ENCODE measurements around the gene MGAT4A.
"Not testable (repeated sequence)": the region's sequence is repeated elsewhere in the genome, so short reads cannot be mapped to it uniquely, and the experiment has no call there.

Gene MGAT4A

DNA sequence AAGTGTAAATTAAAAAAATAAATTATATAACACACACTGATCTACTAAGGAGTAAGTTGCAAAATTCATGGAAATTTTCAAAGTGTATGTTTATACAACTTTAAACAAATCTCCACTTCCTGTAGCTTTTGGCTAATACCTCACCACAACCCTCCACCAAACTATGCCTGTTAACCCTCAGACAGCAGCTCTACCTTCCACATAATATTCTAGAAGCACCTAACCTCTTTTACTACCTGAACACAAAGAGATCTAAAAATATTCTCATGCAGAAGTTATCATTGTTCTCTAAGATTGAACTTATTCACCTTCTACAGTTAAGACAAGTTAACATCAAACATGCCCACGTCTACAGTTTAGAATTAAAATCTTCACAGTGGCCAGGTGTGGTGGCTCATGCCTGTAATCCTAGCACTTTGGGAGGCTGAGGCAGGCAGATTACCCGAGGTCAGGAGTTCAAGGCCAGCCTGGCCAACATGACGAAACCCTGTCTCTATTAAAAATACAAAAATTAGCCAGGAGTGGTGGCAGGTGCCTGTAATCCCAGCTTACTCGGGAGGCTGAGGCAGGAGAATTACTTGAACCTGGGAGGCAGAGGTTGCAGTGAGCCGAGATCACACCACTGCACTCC, 2.7 kb downstream of the MGAT4A start:
- not testable (repeated sequence) for FAIRE-seq

DNA sequence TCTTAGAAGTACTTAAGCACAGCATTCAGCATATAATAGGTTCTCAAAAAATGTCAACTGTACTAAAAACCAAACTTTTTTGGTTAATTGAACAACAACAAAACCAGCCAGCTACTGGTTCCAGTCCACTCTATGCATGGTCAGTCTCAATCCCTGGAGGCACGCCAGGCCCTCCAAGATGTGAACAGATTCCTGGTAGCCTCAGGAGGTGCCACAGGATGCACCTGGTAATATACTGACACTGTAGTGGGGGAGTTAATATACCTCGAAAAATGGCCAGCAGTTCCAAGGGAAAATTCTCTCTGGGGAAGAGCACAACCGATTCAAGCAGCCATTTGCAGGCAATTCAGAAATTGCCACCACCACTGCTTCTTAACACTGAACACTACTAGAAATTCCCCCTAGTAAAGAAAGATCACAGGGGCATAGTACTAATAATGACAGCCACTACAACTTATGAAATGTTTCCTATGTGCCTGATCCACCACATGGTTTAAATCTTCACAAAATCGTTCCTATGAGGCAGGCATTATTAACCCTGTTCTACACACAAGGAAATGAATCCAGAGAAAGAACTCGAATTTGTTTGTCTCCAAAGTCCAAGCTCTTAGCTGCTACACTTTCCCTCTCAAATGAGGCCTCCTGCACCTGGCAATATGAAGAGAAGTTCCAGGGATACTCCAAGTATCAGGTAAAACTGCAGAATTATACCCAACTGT, 3.4 kb downstream of the MGAT4A start:
- no peak for FAIRE-seq

- FAIRE-seq, result no peak
Observed at GRCh38 chr2:98726735-98727368, 4.1 kb downstream of the MGAT4A start.

DNA sequence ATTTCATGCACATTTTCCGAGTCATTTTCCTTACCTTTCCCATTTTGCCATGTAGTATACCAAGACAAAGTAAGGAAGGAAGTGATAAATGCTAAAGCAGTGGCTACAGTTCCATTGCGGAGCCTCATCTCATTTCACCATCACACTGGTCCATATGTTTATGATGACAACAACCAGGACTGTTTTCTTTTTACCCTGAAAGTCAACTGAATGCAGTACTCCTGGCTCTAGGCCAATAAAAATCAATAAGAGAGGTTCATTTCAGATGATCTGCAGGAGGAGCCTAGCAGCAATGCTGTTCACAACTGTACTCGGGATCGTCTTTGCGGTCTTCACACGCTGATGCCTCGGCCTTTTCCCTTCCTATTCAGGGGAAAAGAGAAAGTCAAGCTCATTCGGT, 4.7 kb downstream of the MGAT4A start:
- no peak for FAIRE-seq

- FAIRE-seq, result no peak
Observed at GRCh38 chr2:98720286-98720685, 10.6 kb downstream of the MGAT4A start.

DNA sequence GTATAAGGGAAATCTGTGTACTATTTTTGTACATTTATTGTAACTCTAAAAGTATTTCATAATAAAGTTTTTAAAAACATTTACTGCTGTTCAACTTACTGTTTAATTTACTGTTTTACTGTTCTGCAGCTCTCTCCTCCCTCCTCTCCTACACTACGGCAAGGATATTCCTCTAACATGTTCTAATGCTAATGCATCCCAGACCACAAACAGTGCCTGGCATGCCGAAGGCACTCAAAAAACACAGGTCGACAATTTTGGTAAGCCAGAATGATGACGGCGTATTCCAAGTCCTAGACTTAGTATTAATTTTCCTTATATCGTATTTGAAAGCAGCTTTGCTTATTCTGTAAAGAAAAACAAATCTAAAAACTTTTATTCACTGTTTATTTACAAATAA, 13.3 kb downstream of the MGAT4A start:
- no peak for FAIRE-seq

DNA sequence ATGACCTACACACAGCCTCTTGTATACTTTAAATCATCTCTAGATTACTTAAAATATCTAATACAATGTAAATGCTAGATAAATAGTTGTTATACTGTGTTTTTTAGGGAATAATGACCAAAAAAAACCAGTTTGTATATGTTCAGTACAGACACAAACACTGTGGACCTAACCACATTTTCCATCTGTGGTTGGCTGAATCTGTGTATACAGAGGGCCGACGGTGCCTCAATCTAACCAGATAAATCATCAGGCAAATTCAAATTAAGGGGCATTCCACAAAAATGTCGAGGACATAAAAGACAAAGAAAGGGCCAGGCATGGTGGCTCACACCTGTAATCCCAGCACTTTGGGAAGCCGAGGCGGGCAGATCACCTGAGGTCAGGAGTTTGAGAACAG, 14.1 kb downstream of the MGAT4A start:
- no peak for FAIRE-seq

DNA sequence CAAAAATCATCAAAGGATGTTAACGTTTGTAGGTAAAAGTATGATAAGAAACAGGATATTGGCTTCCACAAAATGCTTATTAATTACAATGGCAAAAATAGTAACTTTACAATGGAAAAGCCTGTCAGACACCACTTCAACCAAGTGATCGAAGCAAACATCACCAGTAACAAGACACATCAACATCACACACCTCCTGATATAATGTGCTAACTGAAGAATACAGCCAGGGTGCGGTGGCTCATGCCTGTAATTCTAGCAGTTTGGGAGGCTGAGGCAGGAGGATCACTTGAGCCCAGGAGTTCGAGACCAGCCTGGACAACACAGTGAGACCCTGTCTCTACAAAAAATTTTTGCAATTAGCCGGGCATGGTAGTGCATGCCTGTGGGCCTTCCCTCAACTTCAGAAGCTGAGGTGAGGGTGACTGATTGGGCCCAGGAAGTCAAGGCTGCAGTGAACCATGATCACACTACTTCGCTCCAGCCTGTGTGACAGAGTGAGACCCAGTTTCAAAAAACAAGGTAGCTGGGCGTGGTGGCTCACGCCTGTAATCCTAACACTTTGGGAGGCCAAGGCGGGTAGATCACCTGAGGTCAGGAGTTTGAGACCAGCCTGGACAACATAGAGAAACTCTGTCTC, 15.0 kb downstream of the MGAT4A start:
- no peak for FAIRE-seq

GRCh38 chr2:98713332-98714015, 17.5 kb downstream of the MGAT4A start:
- FAIRE-seq, result no peak

DNA sequence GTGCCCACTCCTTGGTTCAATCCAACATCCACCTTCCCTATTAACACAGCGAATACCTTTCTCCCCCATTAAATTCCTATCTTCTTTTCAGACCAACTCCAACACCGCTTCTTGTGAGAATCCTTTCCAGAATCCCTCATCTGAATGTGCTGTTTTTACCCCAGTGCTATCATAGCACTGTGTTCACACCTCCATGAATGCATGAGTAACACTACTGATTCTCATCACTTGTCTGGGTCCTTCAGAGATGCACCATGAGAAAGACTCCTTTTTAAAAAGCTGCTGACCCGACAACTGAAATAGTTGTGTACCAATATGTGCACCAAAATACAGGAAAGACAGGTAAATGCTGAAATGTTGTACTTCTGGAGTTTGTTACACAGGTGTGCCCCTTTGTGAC, 18.8 kb downstream of the MGAT4A start:
- FAIRE-seq, result no peak

DNA sequence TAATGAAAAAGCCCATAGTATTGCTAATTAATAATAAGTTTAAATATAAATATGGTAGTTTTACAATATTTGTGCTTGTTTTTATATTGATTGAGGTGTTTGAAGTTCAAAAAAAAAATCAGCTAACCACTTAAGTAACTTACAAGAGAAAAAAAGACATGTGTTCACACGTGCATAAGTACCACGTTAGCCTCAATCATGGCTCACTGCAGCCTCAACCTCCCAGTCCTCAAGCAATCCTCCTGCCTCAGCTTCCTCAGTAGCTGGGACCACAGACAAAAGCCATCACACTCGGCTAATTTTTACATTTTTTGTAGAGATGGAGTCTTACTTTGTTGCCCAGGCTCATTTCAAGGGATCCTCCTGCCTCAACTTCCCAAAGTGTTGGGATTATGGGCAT, 19.4 kb downstream of the MGAT4A start:
- FAIRE-seq, result no peak

DNA sequence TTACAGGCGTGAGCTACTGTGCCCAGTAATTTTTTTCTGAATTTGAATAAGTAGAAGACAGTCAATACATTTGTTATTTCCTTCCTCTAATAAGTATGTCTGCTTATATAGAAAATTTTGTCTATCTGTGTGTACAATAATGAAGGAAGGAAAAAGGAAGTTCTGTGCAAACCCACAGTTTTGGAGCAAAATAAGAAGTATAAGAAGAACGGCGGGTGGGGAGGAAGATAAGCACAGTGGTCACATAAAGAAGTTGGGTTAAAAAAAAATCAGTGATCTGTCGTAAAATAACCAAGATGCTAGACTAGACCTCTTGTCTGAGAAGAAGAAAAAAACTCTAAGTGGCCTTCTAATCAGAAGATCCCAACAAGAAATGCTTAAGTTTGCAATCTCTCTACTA, 20.2 kb downstream of the MGAT4A start:
- no peak for FAIRE-seq

GRCh38 chr2:98709535-98709934, 21.4 kb downstream of the MGAT4A start:
- no peak for FAIRE-seq

DNA sequence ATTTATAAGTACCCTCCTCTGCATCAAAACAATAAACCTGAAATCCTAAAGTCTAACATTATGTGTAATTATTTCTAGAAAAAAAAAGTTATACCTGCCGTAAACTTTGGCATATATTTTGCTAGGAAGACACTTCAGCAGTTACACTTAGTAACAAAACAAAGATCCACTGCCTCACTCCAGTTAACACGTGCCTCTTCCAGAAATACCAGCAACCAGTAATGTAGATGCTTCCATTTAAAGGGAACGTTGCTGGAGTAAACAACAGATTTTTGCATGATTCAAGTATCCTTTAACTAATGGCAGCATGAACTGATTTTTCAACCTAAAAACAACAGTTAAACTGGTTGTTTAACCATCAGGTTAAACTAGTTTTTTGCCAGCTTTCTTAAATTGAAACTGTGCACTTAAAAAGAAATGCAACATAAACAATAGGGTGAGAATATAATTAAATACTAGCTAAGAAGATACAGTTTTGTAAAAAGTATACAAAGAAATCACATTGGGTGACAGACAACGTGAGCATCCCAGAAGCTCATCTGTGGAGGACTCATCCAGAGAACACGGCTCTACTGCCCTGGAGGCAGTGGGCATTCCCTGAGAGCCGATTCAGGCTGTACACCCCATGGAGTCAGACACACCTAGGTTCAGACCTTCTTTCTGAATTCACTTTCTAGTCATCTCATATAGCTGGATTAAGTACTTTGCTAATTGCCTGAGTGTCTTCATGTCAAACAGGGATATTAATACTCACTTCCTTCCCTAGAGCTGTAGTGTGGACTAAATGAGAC, 22.3 kb downstream of the MGAT4A start:
- FAIRE-seq, result no peak

DNA sequence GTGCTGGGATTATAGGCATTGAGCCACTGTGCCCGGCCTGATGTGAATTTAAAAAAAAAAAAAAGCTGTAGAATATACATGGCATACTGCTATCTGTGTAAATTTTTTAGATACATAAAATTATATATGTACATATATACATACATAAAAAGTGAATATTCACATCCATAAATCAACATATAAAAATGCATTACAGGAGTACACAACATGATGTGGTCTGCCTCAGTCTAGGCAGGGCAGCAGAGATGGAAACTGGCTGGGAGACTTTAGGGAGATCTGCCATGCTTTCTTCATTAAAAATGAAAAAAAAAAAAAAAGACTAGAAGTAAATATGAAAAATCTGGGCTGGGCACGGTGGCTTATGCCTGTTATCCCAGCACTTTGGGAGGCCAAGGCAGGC, 24.3 kb downstream of the MGAT4A start:
- FAIRE-seq, result no peak

DNA sequence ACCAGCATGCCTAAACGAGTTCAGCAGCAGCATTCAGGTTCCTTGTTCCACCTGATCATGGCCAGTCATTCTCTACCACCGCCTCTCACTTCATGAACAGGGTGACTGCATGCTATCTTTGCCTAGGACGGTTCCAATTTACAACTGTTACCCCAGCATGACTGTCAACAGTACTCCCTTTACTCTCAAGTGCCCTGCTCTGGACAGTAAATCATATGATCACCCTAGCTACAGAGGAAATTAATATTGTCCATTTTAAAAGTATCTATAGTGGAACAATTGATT, 25.7 kb downstream of the MGAT4A start:
- no peak for FAIRE-seq

DNA sequence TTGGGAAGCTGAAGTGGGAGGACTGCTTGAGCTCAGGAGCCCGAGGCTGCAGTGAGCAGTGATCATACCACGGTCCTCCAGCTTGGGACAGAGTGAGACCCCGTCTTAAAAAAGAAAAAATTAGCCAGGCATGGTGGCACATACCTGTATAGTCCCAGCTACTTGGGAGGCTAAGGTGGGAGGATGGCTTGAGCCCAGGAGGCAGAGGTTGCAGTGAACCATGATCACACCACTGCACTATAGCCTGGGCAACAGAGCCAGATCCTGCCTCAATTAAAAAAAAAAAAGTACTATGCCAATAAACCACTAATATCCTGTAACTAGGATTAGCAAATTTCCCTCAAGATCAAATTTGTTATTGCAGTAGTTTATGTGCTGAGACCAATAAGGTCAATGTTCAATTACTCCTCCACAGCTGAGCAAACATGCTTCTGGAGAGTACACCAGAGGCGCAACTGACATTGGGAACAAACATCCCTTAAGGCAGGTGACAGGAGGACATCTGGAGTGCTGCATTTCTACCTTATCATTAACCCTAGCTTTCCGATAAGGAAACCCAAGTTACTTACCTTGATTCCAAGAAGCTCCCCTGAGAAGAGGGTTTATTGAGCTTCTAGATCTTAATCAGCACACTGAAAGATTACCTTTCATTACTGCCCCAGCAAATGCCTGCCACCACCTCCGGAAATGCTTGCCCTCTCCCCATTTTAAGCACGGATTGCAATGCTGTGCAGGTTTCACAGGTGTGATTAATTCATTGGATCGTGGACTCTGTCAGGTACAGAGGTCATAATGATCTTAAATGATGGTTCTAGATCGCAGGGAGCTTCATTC, 26.2 kb downstream of the MGAT4A start:
- no peak for FAIRE-seq

GRCh38 chr2:98703738-98704137, 27.2 kb downstream of the MGAT4A start:
- FAIRE-seq, result no peak

- FAIRE-seq, result no peak
Observed at GRCh38 chr2:98702858-98703620, 27.9 kb downstream of the MGAT4A start.

DNA sequence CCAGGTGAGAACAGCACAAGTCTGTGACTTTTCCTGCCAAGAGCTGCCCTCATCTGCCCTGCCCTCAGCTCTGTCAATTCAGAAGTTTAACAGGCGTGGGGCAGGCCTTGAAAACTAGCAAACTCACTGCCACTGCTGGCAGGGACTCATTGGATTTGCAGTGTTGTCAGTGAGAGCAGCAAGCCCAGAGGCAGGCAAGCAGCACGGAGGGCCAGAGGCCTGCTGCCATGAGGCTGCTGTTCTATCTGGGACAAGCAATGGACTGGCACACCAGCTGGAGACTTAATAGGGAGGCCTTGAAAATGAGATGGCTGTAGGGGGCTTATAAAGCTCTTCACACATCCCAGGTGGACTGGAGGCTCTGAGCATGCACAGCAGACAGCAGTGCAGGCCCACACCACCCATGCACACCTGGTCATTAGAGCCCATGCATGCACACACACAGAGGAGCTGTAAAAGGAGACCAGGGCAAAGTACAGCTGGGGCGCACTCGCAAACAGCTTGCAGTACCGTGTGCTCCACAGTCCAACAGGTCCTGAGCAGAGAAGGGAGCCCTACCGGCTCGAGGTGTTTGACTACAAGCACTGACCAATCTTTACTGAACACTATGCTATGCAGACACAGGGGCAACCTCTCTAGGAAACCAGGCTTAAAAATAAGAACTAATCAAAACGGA, 28.7 kb downstream of the MGAT4A start:
- no peak for FAIRE-seq
